Ishikawa (cell line): ENCODE measurements around the gene DNM2.

Source experiments
- CEBPB ChIP-seq: IDR thresholded peaks from 2 replicates; pipeline ENCODE4 v1.6.1; 2012
- CREB1 ChIP-seq: IDR thresholded peaks from 2 replicates; pipeline ENCODE4 v1.6.1; 2012; ENCODE audit warnings: low read depth
- EGR1 ChIP-seq: IDR thresholded peaks from 2 replicates; pipeline ENCODE4 v1.6.1; 2012
- EP300 ChIP-seq: IDR thresholded peaks from 2 replicates; pipeline ENCODE4 v1.6.1; 2012; ENCODE audit warnings: borderline replicate concordance
- FOXM1 ChIP-seq: IDR thresholded peaks from 2 replicates; pipeline ENCODE4 v1.6.1; 2012; ENCODE audit warnings: low read depth, borderline replicate concordance
- NFIC ChIP-seq: IDR thresholded peaks from 2 replicates; pipeline ENCODE4 v1.6.1; 2012
- RAD21 ChIP-seq: IDR thresholded peaks from 2 replicates; pipeline ENCODE4 v1.6.1; 2012; ENCODE audit warnings: low read depth
- TAF1 ChIP-seq: IDR thresholded peaks from 2 replicates; pipeline ENCODE4 v1.6.1; 2012; ENCODE audit warnings: low read depth, mild to moderate bottlenecking
- TCF12 ChIP-seq: IDR thresholded peaks from 2 replicates; pipeline ENCODE4 v1.6.1; 2012; ENCODE audit warnings: low read depth
- TEAD4 ChIP-seq: IDR thresholded peaks from 2 replicates; pipeline ENCODE4 v1.6.1; 2012
- YY1 ChIP-seq: IDR thresholded peaks from 2 replicates; pipeline ENCODE4 v1.6.1; 2012; ENCODE audit warnings: low read depth
- ZBTB7A ChIP-seq: IDR thresholded peaks from 2 replicates; pipeline ENCODE4 v1.6.1; 2012; ENCODE audit warnings: low read depth
- TF ChIP-seq, protein P1 (sequence below): IDR thresholded peaks from 2 replicates; pipeline ENCODE4 v1.6.1; 2012
- TF ChIP-seq, protein P2 (sequence below): IDR thresholded peaks from 2 replicates; pipeline ENCODE4 v1.6.1; 2012; ENCODE audit warnings: low read depth, mild to moderate bottlenecking
- TF ChIP-seq, protein P3 (sequence below): IDR thresholded peaks from 2 replicates; pipeline ENCODE4 v1.6.1; 2012

The DNM2 gene

DNA sequence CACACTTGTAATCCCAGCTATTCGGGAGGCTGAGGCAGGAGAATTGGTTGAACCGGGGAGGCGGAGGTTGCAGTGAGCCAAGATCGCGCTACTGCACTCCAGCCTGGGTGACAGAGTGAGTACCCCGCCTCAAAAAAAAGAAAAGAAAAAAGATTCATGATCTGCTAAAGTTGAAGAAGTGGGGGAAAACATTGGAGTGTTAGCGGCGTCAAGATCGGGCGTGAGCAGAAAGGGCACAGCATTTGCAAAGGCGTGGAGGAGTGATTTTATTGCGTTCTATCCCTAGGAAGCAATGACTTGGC is 874 bp upstream of the DNM2 start:
- TF ChIP-seq CREB1 (no peak), TAF1 (0 out of 2 replicates have a peak, but pooled peaks have one; percentile 26)

DNA sequence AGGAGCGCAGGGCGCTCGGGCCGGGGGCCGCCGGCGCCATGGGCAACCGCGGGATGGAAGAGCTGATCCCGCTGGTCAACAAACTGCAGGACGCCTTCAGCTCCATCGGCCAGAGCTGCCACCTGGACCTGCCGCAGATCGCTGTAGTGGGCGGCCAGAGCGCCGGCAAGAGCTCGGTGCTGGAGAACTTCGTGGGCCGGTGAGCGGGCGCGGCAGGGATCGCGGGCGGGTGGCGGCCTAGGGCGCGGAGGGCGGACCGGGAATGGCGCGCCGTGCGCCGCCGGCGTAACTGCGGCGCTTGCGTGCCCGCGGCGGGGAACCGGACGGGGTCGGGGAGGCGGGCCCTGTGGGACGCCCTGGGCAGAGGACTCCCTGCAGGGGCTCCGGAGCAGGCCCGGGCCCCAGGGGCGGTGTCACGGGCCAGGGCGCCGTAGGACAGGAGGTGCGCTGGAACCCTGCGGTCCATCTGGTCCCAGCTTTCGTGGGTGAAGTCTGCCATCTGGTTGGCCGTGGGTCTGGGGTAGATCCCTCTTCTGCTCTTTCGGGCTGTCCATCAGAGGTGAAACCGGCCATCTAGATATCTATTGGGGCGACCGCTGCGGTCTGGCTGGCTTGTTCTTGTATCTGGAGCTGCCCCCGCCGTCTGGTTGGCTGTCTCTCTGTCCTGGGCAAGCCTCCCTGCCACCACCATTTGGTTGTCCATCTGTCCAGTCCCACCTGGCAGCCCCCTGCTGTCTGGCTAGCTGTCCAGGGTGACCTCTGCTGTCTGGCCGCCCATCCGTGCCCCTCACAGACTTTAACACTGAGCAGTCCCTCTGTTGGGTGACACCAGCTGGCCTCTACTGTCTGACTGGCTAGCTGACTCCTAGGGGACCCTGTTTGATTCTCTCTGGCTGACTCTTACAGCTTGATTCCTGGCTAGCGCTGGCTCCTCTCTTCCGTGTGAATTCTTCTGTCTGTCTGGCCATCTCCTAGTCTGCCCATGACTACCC is 622 bp downstream of the DNM2 start:
- TF ChIP-seq, protein P1, sequence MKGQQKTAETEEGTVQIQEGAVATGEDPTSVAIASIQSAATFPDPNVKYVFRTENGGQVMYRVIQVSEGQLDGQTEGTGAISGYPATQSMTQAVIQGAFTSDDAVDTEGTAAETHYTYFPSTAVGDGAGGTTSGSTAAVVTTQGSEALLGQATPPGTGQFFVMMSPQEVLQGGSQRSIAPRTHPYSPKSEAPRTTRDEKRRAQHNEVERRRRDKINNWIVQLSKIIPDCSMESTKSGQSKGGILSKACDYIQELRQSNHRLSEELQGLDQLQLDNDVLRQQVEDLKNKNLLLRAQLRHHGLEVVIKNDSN: no peak
- TF ChIP-seq ZBTB7A (no peak), TAF1 (peak; percentile 62; the same call in 1 of the 2 replicates), TEAD4 (no peak), EGR1 (no peak), TCF12 (no peak), EP300 (0 out of 2 replicates have a peak, but pooled peaks have one; percentile 31), CEBPB (no peak), RAD21 (no peak), CREB1 (no peak), NFIC (no peak), YY1 (0 out of 2 replicates have a peak, but pooled peaks have one; percentile 8), FOXM1 (no peak)
- TF ChIP-seq, protein P2, sequence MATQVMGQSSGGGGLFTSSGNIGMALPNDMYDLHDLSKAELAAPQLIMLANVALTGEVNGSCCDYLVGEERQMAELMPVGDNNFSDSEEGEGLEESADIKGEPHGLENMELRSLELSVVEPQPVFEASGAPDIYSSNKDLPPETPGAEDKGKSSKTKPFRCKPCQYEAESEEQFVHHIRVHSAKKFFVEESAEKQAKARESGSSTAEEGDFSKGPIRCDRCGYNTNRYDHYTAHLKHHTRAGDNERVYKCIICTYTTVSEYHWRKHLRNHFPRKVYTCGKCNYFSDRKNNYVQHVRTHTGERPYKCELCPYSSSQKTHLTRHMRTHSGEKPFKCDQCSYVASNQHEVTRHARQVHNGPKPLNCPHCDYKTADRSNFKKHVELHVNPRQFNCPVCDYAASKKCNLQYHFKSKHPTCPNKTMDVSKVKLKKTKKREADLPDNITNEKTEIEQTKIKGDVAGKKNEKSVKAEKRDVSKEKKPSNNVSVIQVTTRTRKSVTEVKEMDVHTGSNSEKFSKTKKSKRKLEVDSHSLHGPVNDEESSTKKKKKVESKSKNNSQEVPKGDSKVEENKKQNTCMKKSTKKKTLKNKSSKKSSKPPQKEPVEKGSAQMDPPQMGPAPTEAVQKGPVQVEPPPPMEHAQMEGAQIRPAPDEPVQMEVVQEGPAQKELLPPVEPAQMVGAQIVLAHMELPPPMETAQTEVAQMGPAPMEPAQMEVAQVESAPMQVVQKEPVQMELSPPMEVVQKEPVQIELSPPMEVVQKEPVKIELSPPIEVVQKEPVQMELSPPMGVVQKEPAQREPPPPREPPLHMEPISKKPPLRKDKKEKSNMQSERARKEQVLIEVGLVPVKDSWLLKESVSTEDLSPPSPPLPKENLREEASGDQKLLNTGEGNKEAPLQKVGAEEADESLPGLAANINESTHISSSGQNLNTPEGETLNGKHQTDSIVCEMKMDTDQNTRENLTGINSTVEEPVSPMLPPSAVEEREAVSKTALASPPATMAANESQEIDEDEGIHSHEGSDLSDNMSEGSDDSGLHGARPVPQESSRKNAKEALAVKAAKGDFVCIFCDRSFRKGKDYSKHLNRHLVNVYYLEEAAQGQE: no peak
- TF ChIP-seq, protein P3, sequence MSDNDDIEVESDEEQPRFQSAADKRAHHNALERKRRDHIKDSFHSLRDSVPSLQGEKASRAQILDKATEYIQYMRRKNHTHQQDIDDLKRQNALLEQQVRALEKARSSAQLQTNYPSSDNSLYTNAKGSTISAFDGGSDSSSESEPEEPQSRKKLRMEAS: no peak

DNA sequence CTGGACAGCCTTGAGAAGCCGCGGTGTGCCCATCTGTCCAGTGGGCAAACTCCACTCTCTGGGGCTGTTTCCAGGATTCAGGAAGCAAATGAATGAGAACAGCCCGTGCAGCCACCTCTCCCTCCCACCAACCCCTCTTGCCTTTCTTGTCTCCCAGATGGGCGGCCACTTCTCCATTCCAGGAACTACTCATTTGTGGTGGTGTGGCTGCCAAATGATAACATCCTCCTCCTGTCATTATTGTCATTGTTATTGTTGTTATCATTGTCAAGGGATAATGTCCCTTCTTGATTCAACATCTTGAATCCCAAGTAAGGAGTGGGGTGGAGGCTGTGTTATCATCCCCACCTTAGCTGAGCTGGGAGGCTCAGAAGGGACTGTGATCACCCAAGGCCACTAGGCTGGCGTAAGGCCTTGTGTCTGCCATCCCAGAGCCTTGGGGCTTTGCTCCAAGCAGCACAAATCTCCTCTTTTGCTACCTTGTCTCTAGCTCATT is 1.6 kb downstream of the DNM2 start:
- TF ChIP-seq, protein P1: no peak
- TF ChIP-seq FOXM1 (no peak), ZBTB7A (no peak), EGR1 (no peak), TCF12 (no peak), YY1 (no peak), TAF1 (no peak), CEBPB (no peak), RAD21 (no peak), EP300 (no peak), CREB1 (no peak), TEAD4 (no peak)
- TF ChIP-seq, protein P3: no peak
- TF ChIP-seq, protein P2: no peak

DNA sequence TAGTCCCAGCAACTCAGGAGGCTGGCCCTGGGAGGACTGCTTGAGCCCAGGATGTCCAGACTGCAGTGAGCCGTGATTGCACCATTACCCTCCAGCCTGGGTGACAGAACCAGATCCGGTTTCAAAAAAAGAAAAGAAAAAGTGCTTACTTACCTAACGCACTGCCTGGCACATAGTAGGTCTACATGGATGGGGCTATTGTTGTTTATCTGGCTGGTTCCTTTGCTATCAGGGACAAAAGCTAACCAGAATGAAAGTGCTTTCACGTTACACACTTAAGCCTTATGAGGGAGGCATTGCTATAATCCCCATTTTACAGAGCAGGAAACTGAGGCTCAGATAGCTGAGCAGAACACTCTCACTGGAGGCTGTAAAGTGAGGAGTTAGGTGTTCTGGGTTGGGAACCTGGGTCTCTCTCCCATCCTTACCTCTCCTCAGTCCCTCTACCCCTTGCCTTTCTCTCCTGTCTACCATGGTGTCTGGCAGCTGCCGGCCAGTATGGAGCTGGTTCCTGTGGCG is 2.8 kb downstream of the DNM2 start:
- TF ChIP-seq CEBPB: no peak

DNA sequence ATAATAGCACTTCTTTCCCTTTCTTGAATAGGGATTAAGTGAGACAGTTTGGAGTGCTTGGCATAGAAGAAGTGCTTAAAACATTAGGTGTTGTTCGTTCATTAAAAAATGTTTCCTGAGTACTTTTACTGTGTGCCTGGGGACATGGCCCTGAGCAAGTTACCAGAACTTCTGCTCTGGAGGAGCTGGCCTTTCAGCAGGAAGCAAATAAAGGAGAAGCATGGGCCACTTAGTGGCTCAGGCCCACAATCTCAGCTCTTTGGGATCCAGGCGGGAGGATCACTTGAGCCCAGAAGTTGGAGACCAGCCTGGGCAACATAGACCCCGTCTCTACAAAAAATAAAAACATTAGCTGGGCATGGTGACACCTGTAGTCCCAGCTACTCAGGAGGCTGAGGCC is 5.7 kb downstream of the DNM2 start:
- no peak for TF ChIP-seq TCF12
- no peak for TF ChIP-seq YY1
- TF ChIP-seq, protein P2: no peak
- no peak for TF ChIP-seq EGR1
- TF ChIP-seq RAD21: no peak
- no peak for TF ChIP-seq NFIC
- TF ChIP-seq, protein P1: no peak
- no peak for TF ChIP-seq EP300
- TF ChIP-seq TAF1: no peak
- TF ChIP-seq, protein P3: no peak
- TF ChIP-seq CREB1: no peak
- no peak for TF ChIP-seq TEAD4
- TF ChIP-seq FOXM1: no peak
- TF ChIP-seq CEBPB: no peak
- TF ChIP-seq ZBTB7A: no peak
